H54 (cell line): ENCODE measurements around the gene PPP2R5E.
"Not testable (repeated sequence)": the region's sequence is repeated elsewhere in the genome, so short reads cannot be mapped to it uniquely, and the experiment has no call there.

Experiments
- DNase-seq: peaks from one replicate; pipeline ENCODE4 v3.0.0; 2011; ENCODE audit warnings: low spot score, mixed read lengths; ENCODE audit not compliant: insufficient read length
- FAIRE-seq: peaks from 3 replicates; lab custom pipeline; 2011; peaks lifted over from hg19 to GRCh38; lab: Jason Lieb, UNC
- POLR2A ChIP-seq: IDR thresholded peaks from 2 replicates; pipeline ENCODE4 v1.6.1; 2011; ENCODE audit warnings: low read depth, mild to moderate bottlenecking, low read length

Gene PPP2R5E

DNA sequence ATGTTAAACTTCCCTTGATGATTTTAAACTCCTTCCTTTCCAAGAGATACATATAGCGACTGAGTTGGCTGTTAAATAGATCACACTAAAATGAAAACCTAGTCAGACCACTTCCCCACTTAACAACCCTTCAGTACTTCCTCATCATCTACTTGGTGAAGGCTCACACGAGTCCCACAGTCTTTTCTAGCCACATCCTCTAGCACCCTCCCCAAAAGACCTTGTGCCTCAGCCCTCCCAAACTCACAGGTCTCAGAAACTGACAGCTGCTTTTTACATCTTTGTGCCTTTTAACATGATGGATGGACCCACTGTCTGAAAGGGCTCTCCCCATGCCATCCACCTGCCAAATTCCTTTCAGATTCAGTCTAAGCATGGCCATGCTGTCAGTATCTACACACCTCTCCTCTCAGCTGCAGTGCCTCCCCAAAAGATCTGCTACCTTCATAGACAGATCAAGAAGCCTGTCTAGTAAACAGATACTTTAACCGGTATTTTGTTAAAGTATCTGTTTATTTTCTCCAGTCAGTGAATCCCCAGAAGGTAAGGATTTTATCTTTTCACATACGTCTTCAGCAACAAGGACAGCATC lies 159.3 kb downstream of the PPP2R5E start:
- FAIRE-seq: no peak
- no peak for DNase-seq
- TF ChIP-seq POLR2A: no peak

DNA sequence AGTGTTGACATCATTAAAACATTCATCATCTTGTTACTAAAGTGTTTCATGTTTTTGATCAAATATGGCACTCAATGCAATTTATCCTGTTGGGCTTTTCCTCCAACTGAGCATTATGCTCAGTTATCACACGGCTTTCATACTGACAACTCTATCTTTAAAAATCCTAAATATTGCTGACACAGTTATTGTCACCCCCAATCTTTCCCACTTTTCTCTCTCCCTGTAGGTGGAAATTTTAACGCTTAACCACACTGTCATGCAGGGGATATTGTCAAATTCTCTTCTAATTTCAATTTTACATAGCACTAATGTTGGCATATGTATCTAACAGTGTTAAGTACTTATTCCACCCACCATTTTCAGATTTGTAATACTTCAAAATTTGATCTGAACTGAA lies 164.7 kb downstream of the PPP2R5E start:
- no peak for DNase-seq
- FAIRE-seq: no peak
- no peak for TF ChIP-seq POLR2A

DNA sequence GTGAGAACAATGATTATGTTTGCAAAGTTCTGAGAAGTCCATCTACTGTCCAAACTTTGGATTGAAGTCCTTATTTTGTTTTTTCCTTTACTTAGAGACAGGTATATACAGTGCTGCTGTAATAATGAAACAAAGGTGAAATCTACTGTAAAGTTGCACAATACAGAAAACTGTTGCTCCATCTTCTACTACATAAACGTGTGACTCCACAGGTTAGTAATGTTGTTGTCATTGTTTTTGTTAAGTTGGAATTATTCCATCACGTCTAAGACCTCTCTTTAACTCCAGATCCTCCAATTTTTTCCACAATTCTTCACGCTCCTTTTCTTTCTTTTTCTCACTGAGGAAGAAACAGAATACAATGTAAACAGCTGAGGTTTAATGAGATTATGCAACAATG lies 167.4 kb downstream of the PPP2R5E start:
- FAIRE-seq (peak; percentile 58), DNase-seq (no peak)
- TF ChIP-seq POLR2A: no peak

DNA sequence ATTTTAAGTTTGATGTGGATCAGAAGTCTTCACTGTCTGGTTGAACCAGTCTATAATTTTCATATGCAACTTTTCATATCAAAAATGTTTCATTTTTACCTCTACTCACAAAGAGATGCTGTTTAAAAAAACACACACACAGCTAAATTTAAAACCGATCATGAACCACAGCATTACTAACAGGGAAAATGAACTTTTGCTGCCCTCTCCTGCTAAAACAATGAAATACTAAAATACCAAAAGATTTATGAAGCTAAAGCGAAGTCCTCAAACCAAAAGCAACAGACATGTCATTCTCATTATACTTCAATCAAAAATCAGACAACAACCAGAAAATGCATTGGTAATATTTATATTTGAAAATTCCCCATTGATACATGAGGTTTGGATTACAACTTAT lies 171.6 kb downstream of the PPP2R5E start:
- FAIRE-seq: peak; percentile 70
- DNase-seq: not testable (repeated sequence)

DNA sequence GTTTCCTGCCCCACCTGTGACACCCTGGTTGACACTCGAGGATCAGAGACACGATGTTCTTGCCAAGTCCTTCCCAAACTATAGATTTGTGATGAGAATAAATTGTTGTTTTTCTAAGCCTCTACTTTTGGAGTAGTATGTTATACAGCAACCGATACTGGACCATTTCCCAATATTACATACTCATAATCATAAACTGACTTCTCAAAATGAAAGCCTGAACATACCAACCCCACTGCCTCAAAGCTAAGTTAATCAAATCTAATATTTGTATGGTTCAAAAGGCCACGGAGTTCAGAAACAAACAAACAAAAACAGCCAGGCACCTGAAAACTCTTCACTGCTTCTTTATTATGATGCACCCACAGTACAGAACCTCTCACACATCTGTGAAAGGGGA lies 172.1 kb downstream of the PPP2R5E start:
- FAIRE-seq (no peak), DNase-seq (no peak)
- TF ChIP-seq POLR2A: no peak

DNA sequence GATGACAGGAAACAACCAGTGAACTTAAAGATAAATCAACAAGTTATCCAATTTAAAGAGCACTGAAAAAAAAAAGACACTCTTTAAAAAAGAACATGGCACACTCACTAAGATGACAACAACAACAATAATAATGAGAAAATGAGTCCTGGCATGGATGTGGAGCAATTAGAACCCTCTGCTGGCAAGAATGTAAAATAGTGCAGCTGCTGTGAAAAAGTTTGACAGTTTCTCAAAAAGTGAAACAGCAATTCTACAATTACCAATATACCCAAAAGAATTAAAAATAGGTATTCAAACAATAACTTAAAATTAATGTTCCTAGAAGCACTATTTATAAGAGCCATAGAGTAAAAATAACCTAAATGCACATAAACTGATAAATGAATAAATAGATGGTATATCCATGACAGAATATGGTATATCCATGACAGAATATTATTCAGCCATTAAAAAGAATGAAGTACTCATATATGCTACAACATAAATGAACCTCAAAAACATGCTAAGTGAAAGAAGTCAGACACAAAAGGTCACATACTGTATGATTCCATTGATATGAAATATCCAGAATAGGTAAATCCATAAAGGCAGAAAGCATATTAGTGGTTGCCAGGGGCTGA lies 175.3 kb downstream of the PPP2R5E start:
- FAIRE-seq (no peak), DNase-seq (no peak)
- no peak for TF ChIP-seq POLR2A

DNA sequence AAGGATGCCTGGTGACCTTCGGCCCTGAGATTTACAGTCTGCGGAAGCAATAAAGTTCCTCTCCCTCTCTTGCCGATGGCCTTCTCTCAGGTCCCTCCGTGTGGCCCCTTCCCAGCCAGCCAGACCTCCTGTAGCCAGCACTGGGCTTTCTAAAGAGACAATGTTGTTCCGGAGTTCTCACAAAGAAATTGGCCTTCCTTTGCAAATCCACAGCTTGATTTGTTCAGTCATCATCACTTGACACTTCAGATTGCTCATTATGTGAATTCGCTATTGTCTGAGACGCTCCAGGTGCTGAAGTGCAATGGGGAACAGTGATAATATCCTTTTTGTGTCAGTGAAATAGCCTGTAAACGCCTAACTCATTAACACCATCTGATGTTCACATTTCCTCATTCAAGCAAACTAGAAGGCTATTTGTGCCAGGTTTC lies 180.8 kb downstream of the PPP2R5E start:
- TF ChIP-seq POLR2A: no peak
- FAIRE-seq (no peak), DNase-seq (no peak)

DNA sequence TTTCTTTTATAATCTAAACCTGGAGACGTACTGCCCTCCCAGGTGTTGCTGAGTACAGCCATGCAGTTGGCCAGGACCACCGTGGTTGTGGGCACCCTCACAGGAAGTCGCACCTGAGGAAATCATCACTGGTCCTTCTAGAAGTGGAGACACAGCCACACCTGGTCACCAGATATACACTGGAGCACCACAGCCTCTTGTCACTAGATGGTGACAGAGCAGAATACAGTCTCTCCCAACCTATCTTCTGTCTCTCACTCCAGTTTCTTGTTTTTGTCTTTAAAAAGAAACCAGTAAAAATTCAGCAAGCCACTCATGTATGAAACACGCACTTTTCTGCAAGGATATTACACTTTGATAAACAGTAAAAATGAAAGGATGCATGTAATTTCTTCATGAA lies 181.4 kb downstream of the PPP2R5E start:
- no peak for TF ChIP-seq POLR2A
- DNase-seq (no peak), FAIRE-seq (no peak)

DNA sequence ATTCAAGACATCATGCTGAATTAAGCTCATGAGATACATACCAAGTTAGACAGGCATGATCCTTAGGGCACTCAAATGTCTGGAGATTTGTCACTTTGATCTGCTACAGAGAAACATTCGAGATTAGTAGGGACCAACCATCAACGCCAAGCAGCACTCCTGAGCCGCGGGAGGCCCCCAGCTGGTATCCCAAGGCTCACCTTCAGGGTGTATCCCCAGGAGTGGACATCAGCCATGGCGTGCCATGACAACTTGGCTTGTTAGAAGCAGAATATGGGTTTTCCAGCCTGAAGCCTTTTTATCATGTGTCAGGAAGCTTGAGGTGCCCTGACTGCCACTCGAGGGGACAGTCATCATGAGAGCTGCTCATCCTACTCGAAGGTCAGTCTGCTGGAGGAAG lies 185.3 kb downstream of the PPP2R5E start:
- no peak for FAIRE-seq

DNA sequence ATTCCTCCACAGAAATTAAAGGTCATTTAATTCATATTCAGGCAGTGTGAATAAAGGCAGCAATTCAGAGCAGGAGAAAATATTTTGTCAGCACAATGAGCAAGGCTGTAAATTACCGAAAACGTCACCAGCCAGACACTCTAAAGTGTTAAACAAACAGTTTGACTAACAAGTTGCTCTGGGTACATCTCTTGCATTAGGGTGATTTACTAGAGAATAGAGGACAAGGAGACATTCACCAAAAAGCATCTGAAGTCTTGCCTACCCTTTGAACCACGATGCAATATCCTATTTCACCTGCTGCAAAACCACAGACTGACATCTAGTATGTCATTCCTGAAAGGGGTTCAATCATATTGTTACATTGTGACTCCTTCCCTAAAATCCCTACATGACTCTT lies 197.4 kb downstream of the PPP2R5E start:
- FAIRE-seq: no peak
- DNase-seq: no peak
- TF ChIP-seq POLR2A: no peak

More for the DNA sequence above, 185.3 kb downstream of the PPP2R5E start:
- no peak for TF ChIP-seq POLR2A
- no peak for DNase-seq

DNA sequence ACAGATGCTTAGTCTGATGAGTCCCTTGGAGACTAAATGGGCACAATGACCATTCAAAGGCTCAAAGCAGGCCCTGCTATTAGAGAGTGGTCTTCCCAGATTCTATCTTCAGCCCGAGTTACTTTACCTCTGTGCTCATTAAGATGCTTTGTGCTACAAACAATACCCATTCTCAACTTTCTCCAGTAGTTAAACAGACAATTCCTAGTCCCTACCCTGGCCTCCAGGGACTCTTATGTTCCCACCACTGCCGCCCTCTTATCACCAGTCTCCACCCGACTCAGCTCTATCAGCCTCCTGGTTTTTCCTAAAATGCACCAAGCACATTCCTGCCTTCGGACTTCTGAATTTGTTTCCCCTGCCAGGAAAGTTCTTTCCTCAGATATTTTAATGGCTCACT lies 198.8 kb downstream of the PPP2R5E start:
- TF ChIP-seq POLR2A: no peak
- no peak for FAIRE-seq
- no peak for DNase-seq

DNA sequence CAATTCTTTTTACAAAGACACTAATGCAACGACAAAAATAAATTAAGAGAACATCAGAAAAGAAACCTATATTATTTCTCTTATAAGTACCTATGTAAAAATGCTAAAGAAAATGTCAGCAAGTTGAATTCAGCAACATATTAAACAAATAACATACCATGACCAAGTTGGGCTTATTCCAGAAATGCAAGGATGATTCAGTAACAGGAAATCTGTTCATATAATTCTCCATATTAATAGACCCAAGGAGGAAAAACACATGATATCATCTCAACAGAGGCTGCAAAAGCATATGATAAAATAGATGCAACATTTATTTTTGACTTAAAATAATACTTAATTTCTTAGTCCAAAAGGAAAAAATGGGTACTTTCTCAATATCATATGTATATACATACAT lies 199.3 kb downstream of the PPP2R5E start:
- TF ChIP-seq POLR2A: no peak
- FAIRE-seq: no peak

DNA sequence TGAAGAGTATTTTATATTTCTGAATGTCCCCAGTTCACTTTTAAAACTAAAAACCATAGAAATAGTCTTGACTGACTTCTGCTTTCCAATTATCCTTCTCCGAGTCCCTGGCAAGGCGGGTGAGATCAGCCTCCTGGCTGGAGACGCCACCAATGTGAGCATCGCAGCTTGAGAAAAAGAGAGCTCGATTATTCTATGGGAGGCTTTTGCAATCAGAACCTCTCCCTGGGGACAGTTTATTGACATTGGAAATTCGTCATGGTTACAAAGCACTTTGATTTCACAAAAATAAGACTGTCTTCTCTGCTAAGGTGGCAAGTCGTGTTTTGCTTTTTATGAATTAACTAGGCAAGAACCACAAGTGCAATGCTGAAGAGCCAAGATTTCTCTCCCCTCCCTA lies 200.8 kb downstream of the PPP2R5E start:
- no peak for TF ChIP-seq POLR2A
- no peak for FAIRE-seq
- DNase-seq: no peak

More for the DNA sequence above, 199.3 kb downstream of the PPP2R5E start:
- DNase-seq: no peak

DNA sequence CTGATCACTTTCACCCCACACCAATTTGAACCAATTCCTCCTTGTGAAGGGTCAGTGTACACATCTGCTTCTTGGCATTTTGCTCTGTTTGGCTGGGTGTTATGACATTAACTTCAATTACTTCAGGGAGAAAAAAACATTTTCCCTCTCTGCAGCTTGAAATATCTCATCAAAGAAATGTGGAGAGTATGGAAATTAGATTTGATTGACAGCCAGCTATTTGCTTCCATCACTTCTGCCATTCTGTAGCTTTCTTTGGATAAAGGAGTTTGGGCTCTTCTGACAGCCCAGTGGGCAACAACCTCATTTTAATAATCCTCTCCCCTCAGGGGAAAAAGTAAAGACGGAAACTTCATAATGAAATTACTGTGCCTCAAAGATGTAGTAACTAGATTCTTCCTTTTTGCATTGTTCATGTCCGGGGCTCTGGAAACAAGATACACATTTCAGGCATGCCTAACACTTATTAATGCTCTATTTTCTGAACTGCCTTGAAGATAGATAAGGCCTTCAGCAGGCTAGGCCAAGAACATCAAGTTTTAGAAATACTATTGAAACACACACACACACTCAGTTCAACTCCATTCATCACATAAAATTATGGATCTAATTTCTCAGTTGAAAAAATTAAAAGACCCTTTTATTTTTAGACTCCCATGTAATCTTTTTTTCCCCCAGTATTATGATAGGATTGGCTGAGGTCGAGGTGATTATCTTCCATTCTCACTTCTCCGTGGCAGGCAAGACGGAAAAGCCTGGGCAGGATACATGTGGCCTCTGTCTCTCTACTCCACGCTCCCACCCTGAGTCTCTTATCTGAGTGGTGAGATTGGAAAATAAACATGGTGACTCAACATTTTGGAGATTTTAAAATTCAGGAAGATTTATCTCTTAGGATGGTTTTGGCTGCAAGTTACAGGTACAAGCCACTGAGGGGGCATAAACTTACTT lies 214.1 kb downstream of the PPP2R5E start:
- DNase-seq (no peak), FAIRE-seq (no peak)
- no peak for TF ChIP-seq POLR2A
